ENCODE measurements around the gene RGS7BP.

DNA sequence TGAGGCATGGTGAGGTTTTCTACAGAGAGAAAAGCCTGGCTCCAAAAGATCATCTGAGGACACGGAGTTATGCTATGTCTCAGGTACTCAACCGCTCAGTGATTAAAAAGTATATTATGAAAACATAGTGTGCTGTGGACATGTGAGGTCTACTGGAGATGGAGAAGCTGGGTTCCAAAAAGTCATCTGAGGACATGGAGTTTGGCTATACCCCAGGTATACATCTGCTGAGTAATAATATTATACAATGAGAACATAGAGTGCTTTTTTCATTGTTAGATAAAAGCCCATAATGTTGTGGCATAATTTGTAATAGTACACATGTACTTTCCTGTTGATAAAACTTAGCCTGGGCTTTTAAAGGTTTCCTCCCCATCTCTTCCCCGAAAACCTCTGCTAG is 113.8 kb downstream of the RGS7BP start:
- TF ChIP-seq, protein P1, sequence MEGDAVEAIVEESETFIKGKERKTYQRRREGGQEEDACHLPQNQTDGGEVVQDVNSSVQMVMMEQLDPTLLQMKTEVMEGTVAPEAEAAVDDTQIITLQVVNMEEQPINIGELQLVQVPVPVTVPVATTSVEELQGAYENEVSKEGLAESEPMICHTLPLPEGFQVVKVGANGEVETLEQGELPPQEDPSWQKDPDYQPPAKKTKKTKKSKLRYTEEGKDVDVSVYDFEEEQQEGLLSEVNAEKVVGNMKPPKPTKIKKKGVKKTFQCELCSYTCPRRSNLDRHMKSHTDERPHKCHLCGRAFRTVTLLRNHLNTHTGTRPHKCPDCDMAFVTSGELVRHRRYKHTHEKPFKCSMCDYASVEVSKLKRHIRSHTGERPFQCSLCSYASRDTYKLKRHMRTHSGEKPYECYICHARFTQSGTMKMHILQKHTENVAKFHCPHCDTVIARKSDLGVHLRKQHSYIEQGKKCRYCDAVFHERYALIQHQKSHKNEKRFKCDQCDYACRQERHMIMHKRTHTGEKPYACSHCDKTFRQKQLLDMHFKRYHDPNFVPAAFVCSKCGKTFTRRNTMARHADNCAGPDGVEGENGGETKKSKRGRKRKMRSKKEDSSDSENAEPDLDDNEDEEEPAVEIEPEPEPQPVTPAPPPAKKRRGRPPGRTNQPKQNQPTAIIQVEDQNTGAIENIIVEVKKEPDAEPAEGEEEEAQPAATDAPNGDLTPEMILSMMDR (conservative IDR thresholded peaks at IDR 0.05 in 1 of 2, IDR thresholded peaks at IDR 0.05 in 1 of 2; ENCODE audit: extremely low read depth in 1 of 2, insufficient read depth in 1 of 2, low read depth in 1 of 2, low read length in 2 of 2) = no peak
- TF ChIP-seq EZH2 (IDR thresholded peaks at IDR 0.05; ENCODE audit: borderline replicate concordance, low read length) = no peak

Data from mammary epithelial cell (primary cell).